GM10266 (cell line): ENCODE data around the gene LPCAT1.

Experiments
- DNase-seq: peaks from one replicate; pipeline ENCODE4 v3.0.0; 2012; ENCODE audit errors: extremely low spot score
- CTCF ChIP-seq: IDR thresholded peaks from 2 replicates; pipeline ENCODE4 v1.5.1; 2012; ENCODE audit warnings: mild to moderate bottlenecking, low read depth; ENCODE audit not compliant: control insufficient read depth, insufficient read depth; ENCODE audit errors: missing control alignments

Gene LPCAT1

GRCh38 chr5:1443991-1444360 lies 79.8 kb downstream of the LPCAT1 start:
- no peak for TF ChIP-seq CTCF
- no peak for DNase-seq

GRCh38 chr5:1443171-1443570 lies 80.6 kb downstream of the LPCAT1 start:
- no peak for TF ChIP-seq CTCF
- no peak for DNase-seq

GRCh38 chr5:1442222-1443145 lies 81.3 kb downstream of the LPCAT1 start:
- no peak for DNase-seq
- no peak for TF ChIP-seq CTCF

- DNase-seq = no peak
- TF ChIP-seq CTCF = no peak
These were observed 82.4 kb downstream of the LPCAT1 start for GRCh38 chr5:1441166-1441865.

- no peak for DNase-seq
- no peak for TF ChIP-seq CTCF
These were observed 83.7 kb downstream of the LPCAT1 start for GRCh38 chr5:1440098-1440493.

GRCh38 chr5:1439388-1440097 lies 84.2 kb downstream of the LPCAT1 start:
- TF ChIP-seq CTCF = no peak
- DNase-seq = no peak
